NCI-H2107 (cell line): ENCODE results near the gene SMIM7.
A peak's percentile ranks its signal among the peaks of the same experiment; 100 is the strongest.
"Not testable (repeated sequence)": the region's sequence is repeated elsewhere in the genome, so short reads cannot be mapped to it uniquely, and the experiment has no call there.

Experiments used
- DNase-seq: peaks from one replicate; lab custom pipeline; 2025; lab: John Stamatoyannopoulos, UW

SMIM7 gene

DNA sequence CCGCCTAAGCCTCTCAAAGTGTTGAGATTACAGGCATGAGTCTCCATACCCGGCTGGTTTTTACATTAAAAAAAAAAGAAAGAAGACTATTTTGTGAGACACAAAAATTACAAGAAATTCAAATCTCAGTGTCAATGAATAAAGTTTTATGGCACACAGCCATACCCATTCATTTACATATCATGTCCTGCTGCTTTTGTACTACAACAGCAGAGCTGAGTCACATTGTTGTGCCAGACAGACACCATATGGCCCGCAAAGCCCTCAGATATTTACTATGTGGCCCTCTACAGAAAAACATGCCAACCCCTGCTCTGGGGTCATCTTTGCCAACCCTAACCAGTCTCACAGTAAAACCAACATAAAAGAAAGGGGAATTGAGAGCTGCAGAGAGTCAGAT, 5.3 kb downstream of the SMIM7 start:
- DNase-seq = no peak

DNA sequence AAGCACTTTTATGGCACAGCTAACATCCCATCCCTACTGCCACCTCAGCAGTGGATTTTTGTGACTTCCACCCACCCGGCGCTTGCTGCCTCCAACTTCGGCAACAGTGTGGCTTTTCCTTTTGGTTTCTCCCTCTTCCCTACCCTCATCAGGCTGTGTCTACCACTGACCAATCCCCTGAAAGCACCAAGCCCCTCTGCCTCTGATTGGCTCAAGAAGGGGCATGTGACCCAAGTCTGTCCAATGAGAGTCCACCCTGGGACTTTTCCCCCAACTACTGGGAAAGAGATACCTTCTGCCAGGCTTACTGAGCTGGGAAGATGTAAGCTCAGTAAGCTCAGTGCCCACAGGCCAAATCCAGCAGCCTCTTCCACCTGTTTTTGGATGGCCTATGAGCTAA, 5.8 kb downstream of the SMIM7 start:
- DNase-seq = no peak

DNA sequence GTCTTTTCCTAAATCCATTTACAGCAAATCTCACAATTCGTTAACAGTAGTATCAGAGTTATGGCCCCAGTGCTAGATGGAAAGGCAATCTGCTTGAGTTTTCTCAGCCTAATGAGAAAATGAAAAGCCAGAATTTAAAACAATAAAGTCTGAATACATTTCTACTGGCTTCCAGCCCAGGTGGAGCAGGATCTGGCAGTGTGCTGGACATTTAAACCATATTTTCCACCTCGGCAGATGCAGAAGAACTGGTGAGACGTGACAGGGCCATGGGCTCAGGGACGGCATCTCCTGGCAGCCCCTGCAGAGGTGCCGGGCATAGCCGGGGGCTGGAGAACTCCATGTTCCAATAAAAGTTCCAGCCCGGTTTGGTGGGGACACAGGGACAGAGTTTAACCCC, 7.1 kb downstream of the SMIM7 start:
- DNase-seq = no peak

DNA sequence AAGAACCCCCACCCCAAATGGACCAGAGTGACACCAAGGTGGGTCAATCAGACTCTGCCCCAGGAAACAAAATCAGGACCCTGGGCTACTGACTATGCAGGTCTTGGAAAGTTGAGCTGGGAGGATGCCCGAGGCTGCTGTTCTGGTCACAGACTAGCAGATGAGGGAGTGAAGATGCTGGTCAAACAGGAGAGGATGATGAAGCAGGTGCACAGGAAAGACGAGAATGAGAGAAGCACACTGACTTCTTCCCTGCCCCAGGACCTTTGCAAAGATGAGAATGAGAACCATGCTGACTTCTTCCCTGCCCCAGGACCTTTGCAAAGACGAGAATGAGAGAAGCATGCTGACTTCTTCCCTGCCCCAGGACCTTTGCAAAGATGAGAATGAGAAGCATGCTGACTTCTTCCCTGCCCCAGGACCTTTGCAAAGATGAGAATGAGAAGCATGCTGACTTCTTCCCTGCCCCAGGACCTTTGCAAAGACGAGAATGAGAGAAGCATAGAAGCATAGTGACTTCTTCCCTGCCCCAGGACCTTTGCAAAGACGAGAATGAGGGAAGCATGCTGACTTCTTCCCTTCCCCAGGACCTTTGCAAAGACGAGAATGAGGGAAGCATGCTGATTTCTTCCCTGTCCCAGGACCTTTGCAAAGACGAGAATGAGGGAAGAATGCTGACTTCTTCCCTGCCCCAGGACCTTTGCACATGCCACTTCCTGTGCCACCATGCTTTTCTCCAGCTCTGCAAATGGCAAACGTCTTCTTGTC, 8.3 kb downstream of the SMIM7 start:
- DNase-seq = not testable (repeated sequence)

DNA sequence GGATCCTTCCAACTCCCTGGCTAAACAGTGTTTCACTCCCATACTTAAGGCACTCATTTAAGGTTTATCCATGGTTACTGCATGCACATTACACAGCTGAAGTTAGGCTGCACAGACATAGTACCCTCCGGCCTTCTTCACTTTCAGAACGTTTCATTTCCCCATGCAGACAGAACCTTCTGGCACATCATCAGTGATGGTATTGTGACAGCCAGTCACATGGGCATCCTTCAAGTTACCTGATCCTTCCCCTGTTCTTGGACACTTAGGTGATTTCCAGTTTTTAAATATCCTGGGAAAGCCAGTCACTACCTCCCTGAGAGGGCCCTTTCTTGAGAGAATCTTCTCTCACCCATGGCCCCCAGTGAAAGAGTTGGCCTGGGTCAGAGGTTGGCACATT, 9.1 kb downstream of the SMIM7 start:
- DNase-seq = no peak

DNA sequence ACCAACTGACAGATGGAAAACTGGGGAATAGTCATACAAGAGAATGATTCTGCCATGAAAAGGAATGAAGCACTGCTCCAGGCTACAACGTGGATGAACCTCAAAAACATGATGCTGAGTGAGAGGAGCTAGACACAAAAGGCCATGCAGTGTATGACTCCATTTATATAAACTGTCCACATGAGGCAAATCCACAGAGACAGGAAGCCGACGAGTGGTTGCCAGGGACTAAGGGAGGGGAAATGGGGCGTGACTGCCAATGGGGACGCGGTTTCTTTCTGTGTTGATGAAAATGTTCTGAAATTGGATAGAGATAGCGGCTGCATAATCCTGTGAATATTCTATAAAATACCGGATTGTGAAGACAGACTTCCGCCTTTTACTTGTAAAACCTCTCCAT, 10.2 kb downstream of the SMIM7 start:
- peak; percentile 34 for DNase-seq

DNA sequence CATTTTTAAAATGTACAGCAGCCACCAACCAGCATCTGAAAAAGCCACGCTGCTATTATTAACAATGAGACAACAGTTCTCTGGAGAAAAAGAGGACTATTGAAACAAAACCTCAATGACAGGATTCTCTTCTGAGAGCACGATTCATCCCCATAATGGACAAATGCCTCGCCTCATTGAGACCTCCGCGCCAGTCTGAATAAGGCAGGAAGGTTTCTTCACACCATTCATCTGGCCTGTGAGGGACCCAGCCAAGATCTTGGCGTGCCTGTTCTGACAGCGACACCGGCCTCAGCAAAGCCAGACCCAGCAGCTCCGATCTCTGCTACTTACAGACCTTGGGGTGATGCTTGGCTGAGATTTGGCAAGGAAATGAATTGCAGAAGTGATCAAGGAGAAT, 14.8 kb downstream of the SMIM7 start:
- no peak for DNase-seq

DNA sequence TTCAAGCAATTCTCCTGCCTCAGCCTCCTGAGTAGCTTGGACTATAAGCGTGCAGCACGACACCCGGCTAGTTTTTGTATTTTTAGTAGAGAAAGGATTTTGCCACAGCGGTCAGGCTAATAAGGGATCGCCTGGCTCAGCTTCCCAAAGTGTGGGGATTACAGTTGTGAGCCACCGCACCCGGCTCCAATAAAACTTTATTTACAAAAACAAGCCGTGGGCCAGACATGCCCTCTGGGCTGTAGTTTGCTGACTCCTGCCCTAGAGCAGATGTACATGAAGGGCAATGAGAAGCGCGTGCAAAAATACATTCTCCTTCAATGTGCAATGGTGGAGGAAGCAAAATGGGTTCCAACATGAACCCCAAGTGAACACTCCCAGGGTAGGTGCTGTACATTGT, 18.2 kb downstream of the SMIM7 start:
- DNase-seq = no peak

DNA sequence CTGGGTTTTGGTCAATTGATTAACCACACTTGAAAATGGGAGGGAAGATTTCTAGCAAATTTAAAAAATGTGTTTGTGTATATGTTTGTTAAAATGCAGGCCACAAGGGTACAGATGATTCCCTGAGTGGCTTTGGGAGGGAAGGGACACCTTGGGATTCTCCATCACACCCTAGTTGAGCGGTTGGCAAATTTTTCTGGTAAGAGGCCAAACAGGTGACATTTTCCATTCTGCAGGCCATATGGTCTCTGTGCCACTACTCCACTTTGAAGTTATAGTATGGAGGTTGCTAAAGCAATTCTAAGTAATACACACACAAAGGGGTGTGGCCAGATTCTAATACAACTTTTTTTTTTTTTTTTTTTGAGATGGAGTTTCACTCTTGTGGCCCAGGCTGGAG, 19.0 kb downstream of the SMIM7 start:
- no peak for DNase-seq

DNA sequence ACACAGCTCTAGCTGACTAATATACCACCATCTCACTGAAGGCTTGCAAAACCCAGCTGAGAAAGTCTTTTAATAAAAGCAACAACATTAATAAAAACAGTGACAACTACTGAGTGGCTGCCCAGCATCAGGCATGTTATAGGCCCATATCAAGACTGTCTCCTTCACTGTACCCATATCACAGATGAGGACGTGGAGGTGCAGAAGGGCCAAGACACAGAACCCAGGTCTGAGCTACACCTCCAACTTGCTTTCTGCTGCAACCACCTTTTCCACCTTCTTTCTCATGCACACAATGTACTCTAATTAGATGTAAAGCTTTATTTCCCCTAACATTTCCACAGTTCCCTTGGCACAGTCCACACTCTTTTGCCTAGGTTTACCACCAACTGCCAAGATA, 21.3 kb downstream of the SMIM7 start:
- no peak for DNase-seq

DNA sequence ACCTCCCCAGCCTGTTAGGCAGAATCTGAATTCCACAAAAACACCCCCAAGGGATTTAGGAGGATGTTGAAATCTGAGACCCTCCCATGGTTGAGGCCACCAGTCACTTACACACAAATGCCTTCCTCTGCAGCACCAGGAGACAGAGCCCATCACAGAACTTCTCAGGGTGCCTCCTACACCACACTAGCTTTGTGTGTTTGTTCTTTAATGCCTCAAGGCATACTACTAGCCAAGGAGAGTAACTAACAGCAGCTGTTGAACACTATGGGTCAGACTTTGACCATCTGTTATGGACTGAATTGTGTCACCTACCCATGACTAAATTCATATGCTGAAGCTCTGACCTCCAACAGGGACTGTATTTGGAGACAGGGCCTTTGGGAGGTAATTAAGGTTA, 22.4 kb downstream of the SMIM7 start:
- DNase-seq = no peak

DNA sequence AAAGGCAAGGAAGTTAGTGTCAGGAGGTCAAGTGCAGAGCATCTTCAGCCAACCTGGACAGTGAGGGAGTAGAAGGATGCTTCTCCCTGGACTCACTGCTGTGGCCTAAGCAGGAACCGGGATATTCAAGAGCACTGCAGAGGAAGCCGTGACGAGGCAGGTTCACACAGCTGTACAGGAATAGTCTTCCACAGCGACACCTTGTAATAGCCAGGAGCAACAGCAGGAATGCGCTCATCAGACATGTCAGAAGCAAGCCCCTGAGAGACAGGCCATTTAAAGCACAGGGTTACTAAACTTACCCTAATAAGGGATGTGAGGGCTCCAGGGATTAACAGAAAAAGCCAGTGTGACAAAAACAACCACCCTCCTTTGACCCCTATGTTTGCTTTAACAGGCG, 28.5 kb downstream of the SMIM7 start:
- no peak for DNase-seq

DNA sequence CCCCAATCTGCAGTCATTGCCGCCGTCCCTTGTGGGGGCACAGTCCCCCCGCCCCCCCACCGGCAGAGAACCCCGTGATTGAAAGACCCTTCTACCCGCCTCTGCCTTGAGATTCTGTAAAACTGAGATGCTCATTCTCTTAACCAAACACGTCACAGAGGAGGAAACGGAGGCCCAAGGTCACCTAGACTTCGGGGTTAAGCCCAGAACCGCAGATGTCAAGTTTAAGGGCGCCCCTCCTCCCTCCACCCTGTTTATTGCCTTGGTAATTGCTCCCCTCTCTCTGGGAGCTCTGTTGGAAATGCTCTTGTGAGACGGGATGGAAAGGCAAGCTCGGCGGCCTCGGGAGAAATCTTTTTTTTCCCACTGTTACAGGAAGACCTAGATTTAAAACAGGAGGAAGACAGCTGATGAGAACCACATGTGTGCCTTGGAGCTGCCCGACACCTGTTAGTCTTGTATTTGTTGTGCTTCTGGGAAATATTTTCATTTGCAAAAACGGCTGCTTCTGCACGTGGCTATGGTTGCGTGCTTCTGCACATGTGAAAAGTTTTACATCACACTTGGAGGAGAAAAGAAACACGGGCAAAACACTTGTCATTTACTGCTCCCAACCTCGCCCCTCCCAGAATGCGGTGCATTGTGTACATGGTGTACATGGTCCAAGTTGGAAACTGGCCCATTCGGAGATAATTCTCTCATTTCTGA, 30.8 kb downstream of the SMIM7 start:
- DNase-seq = no peak

DNA sequence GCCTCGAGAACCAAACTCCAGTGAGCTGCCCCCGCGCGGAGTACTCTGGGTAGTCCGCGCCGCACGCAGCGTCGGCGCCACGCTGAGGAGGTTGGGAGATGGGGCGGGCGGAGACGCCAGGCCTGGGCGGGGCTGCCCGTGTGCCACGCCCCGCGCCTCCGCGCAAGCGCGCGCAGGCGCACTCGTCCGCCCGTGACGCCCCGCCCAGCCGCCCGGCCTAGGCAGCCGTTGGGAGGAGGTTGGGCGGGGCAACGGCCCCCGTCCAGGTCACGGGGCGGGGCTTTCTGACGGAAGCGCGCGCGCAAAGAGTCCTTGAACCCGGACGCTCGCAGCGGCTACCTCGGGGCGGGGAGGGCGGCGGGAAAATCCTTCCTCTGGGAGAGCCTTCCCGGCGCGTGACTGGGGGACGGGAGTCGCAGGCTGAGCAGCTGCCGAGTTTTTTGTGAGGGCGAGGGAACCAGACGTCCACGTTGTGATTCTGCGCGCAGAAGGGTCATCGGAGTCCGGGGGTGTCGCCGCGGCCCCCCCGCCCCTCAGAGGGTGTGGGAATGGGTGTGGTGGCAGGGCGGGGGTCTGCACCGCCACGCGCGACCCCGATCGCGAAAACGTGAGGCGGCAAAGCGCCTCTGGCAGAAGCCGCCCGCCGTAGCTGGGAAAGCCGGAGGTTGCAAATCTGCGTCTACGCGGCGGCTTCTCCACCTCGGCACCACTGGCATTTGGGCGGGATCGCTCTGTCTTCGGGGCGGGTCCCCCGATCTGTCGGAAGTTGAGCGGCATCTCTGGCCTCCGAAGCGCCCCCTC, 31.6 kb downstream of the SMIM7 start, which contains the start of gene MED26:
Gene MED26 (minus strand): TSS at position 22 of the 801 bp plus-strand sequence. CDS start 261 bp downstream, outside the sequence.
- DNase-seq = peak; percentile 99

DNA sequence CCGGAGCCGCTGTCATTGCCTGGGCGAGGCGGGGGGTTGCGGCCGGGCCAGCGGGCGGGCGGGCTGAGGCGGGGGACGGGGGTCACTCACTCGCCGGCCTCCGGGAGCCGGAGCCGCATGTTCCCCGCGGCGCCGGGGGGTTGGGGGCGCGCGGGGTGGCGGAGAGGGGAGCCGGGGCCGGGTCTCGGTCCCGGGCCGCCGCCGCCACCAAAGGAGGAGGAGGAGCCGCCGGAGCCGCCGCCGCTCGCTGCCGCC, 32.1 kb downstream of the SMIM7 start:
- DNase-seq = no peak

DNA sequence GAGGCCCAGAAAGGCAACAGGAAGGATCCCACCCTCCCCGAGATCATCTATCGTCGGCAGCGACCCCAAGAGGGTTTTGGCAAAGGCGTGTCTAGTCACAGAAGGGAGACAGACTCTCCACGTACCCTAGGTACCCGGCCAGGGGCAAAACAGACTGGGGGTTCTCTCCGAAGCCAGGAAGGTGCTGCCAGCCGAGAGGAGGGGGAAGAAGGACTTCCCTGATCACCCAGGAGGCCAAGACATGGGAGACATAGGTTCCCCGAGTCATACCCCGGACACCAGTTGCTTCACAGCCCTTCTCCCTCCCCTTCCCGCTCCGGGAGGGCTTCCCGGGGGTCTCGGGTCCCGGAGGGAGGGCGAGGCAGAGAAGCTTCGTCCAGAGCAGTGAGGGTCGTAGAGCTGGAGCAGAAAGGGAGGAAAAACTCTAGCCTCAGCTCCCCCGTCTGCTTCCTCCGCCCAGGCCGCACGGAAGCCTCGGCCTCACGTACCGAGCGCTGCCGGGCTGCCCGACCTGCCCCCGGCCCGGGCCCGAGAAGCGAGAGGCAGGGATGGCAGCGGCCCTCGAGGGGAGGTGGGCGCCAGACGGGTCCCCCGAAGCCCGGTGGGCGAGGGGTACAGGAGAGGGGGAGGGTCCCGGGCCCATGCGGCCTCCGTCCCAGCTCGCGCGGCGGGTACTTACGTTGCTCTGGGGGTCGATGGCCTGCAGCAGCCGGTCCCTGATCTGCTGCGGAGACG, 32.6 kb downstream of the SMIM7 start:
- DNase-seq = no peak

DNA sequence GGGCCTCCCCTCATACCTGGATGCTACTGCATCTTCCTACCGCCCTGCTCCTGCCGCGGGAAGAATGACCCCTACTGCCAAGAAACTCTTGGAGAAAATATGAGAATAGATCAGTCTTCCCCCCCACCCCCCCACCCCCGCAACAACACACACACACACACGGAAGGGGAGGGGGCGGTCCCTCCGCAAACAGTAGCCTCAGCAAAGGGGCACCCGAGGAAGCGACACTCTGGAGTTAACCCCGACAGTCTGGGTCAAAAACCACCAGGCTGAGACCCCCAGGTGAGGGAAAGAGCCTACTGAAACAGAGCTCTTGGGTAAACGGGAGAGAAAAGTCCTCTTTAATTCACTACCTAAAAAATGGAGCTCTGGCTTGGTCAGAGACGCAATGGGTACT, 33.1 kb downstream of the SMIM7 start:
- DNase-seq = no peak

DNA sequence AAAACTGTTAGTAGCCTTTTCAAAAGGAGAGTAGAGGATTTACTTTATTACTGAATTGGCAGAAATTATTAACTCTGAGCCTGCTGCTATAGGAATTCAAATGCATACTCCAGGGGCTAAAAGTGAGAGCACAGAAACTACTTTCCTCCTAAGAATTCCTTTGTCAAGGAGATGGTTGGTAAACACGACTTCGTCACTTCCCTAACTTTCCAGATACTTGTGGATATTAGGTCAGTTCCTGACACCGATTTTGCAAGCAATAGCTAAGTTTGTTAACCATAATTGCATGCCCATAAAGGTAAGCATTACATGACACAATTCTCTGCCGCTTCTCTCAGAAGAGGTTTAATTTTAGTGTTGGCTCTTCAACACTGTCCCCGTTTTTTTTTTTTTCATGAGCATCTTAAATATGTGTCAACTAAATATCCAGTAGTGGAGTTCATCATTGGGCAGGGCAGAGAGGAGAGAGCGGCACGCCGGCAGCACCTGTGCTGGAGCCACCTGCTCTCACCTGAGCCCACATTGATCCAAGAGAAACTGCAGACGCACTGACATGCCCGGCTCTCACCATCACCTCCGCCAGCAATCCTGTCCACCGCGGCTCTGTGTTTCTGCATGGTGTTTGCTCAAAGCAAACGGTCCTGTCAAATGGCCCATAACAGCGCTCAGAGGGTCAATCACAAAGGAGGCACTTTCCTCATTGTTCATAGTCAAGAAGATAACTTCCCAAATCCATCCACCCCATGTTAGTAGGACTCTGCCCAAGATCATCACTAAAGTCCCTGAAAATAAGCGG, 34.6 kb downstream of the SMIM7 start:
- no peak for DNase-seq

DNA sequence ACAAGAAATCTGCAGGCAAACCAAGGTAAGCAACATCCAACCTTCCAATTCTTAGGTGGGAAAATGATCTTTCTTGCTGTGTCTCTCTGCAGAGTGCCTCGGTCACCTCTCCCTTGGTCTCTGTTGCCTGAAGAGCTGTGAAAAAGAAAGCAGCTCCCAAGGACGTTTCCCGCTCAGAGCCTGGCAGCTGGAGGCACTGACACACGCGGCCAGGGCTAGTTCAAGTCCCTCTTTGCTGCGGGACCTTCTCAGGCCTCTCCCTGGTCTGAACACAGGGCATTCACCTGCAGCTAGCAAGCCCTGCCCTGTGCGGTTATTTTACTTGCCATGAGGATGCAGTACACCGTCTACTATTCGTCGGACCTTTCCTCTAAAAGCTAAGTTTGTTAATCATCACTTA, 35.7 kb downstream of the SMIM7 start:
- no peak for DNase-seq

DNA sequence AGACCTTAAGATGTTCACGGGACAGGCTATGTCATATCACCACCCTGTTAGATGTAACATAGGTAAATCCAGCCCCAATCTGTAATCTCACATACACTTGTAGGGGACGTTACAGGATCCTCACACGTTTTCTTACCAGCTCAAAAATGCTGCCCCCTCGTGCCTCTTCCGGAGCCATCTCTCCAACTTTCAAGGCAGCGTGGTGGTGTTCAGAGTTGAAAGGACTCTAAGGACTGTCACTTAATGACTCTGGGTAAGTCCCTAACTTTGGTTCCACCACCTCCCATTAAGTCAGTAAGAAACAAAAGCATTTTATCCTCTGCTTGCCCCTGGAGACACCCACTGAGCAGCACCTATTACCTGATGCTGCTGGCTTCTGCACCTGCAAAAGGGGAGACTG, 36.4 kb downstream of the SMIM7 start:
- DNase-seq = no peak

DNA sequence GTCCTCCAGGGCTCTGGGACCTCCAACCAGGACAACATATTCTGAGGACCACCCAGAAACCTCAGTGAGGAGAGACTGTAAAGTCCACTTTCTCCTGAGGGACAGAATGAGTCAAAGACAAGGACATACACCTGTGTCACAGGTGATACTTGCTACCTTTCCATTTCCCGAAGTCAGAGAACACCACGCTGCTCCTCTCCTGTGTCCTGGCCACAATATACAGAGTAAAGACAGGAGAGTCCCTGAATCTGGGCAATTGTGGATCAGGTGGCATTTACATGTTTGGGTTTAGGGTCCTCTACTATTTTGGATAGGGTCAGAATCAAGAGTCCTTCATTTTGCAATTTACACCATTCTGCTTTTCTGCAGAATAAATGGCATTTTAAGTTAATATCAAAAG, 36.9 kb downstream of the SMIM7 start:
- DNase-seq = no peak
